Esophagus squamous epithelium (tissue), 4 donors: ENCODE measurements around the gene DYRK2.

Experiments used
- CTCF ChIP-seq, 6 experiments: fragments of 450-650 bp in 4 of 6; fragments of 200-600 bp in 2 of 6; sonication (generic) in 2 of 6; IDR thresholded peaks; one replicate each; pipeline ENCODE4 v1.5.1; 2016 to 2019; ENCODE audit warnings: antibody characterized with exemption in 6 of 6, mild to moderate bottlenecking in 4 of 6, moderate library complexity in 4 of 6
- POLR2A ChIP-seq, 4 donors: fragments of 450-650 bp; IDR thresholded peaks; one replicate each; pipeline ENCODE4 v1.6.1; 2017; ENCODE audit warnings: antibody characterized with exemption in 4 of 4, mild to moderate bottlenecking in 4 of 4, moderate library complexity in 3 of 4

DNA sequence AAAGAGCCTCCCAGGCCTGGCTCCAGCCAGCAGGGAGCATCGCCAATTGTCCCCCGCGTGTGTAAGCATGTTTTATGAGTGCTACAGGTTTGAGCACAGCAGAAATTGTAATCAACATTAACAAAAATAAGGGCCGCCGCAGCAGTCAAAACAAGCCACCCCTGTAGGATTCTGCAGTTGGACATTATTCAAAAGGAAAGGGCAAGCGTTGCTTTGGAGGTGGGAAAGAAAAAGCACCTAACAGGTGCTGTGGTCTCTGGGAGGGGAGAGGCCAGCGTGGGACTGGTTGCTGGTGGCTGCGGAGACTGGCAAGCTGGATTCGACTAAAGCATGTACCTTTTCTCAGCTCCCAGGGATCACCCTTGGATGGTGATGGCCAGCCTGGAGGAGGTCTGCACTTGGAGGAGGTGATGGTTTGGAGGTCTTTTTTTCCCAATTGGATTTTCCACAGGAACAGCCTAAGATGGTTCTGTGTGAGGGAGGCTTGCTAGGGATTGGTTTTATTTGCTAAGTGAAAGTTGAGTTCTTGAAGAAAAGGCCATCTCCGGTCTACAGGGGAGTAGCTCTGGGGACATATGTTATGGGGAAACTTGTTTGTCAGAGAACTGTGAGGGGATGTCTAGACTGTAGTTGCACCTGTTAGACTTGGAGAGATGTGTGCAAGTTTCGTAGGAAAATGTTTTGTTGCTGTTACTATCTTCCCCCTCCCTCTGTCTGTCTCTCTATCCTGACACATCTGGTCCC lies 2.0 kb downstream of the DYRK2 start:
- TF ChIP-seq CTCF (IDR thresholded peaks at IDR 0.05), result no peak
- TF ChIP-seq POLR2A (IDR thresholded peaks at IDR 0.05), result no peak
